HG03175 (cell line): ENCODE data around the gene CCL4.

Source experiments
- ATAC-seq: cut with Tn5 transposase; IDR thresholded peaks from one replicate; pipeline ENCODE4 v1.9.1; 2021; ENCODE audit warnings: mild to moderate bottlenecking, moderate library complexity; ENCODE audit not compliant: unreplicated experiment

Gene CCL4

GRCh38 chr17:36142235-36142634 is 38.6 kb downstream of the CCL4 start:
- no peak for ATAC-seq

- no peak for ATAC-seq
Observed at GRCh38 chr17:36142806-36143205, 39.2 kb downstream of the CCL4 start.

- ATAC-seq, result no peak
Observed at GRCh38 chr17:36144014-36144413, 40.4 kb downstream of the CCL4 start.

- ATAC-seq, result no peak
Observed at GRCh38 chr17:36144981-36145729, 41.5 kb downstream of the CCL4 start.

- no peak for ATAC-seq
Observed at GRCh38 chr17:36147601-36148000, 44.0 kb downstream of the CCL4 start.

GRCh38 chr17:36148559-36149295 is 45.1 kb downstream of the CCL4 start:
- ATAC-seq, result no peak

GRCh38 chr17:36149296-36149820 is 45.7 kb downstream of the CCL4 start:
- ATAC-seq, result no peak

GRCh38 chr17:36151891-36152638 is 48.4 kb downstream of the CCL4 start:
- ATAC-seq, result no peak

- no peak for ATAC-seq
Observed at GRCh38 chr17:36152639-36153120, 49.1 kb downstream of the CCL4 start.

- ATAC-seq, result no peak
Observed at GRCh38 chr17:36153895-36154610, 50.4 kb downstream of the CCL4 start.
